ENCODE data around the gene FAR1.

FAR1 gene

GRCh38 chr11:13781153-13781552, 112.7 kb downstream of the FAR1 start:
- Histone ChIP-seq H4K20me1 (ENCODE audit: insufficient read depth) (no peaks in the 10 kb centered on the region), H2AFZ (ENCODE audit: low read depth) (no peak overlapping the region), H3K79me2 (ENCODE audit: insufficient read depth, low read depth) (no peaks in the 10 kb centered on the region), H3K4me3 (IDR thresholded peaks at IDR 0.05; ENCODE audit: insufficient read depth, low read depth, low read length) (no peak overlapping the region), H3K4me2 (no peak overlapping the region), H3K9ac (no peak overlapping the region), H3K27ac (no peak overlapping the region), H3K36me3 (ENCODE audit: insufficient read depth) (no peaks in the 10 kb centered on the region), H3K27me3 (ENCODE audit: insufficient read depth, low read depth) (no peaks in the 10 kb centered on the region), H3K4me1 (ENCODE audit: low read depth, poor library complexity, severe bottlenecking) (no peaks in the 10 kb centered on the region)
- no peak for TF ChIP-seq CTCF (conservative IDR thresholded peaks at IDR 0.05; ENCODE audit: low read depth, low read length)
